Stimulated activated CD4-positive, alpha-beta T cell treated with anti-CD3 and anti-CD28 coated beads, TNF-alpha, amount 100 ng/mL, for 48 hours (primary cell): ENCODE measurements around the gene RALGAPA1.
A peak's percentile ranks its signal among the peaks of the same experiment; 100 is the strongest.
"Not testable (repeated sequence)": the region's sequence is repeated elsewhere in the genome, so short reads cannot be mapped to it uniquely, and the experiment has no call there.

Experiments
- DNase-seq, 3 donors: peaks; one replicate each; pipeline ENCODE4 v3.0.0-alpha.2; 2020; ENCODE audit warnings: low read depth in 3 of 3

RALGAPA1 gene

DNA sequence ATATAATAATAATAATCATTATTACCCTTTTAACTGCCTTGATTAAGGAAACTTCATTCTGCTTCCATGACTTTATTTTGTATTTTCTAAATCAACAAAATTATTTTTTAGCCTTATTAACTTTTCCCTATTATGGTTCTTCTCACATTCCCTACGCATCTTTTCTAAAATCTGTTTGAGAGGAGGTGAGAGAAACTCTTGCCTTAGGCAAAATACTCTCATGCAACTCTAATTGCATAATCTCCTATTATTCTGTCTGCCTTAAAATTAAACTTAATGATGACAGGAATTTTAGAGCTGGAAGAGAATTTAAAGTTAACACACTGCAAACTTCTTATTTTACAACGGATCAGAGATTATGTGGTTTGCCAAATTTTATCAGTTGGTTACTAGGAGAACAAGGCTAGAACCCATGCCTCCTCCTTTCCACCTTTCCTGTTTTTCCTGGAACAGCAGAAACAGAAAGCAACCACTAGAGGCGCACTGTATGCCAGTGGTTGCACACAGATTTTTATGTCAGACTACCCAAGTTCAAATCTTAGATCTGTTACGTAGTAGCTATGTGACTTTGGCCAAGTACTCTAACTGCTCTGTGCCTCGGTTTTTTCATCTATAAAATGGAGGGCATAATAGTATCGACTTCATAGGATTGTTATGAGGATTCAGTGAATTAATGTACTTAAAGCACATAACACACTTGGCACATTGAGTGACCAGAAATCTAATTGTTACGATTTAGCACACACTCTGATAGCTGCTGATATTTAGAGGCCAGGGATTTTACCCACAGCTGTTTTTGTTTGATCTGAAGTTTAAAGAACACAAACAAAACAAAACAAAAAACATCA lies 12.7 kb upstream of the RALGAPA1 start:
- no peak for DNase-seq

DNA sequence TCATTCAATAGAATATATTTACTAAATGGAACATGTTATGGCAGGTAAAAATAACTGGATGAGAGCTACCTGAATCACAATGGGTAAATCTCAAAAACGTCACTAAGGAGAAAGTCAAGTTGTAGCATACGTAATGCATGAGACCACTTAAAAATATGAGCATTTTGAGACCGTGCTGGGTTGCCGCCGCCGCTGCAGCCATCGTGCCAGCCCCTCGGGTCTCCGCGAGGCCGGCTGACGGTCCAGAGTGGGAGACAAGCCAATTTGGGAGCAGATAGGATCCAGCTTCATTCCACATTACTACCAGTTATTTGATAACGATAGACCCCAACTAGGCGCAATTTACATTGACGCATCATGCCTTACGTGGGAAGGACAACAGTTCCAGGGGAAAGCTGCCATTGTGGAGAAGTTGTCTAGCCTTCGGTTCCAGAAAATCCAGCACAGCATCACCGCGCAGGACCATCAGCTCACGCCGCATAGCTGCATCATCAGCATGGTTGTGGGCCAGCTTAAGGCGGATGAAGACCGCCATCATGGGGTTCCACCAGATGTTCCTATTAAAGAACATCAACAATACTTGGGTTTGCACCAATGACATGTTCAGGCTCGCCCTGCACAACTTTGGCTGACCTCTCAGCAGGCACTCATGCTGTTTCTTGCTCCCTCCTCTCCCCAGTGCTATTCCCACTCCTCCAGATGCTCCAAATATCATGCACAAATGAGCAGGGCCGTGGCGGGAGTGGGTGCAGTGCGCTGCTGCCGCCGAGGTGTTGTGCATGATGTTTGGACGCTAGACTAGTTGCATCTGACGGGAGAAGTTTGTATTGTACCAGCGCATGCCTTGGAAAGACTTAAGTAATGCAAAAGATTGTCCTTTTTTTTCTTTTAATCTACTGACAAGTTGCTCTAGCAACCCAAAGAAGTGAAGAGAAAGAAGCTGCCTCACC lies 10.8 kb upstream of the RALGAPA1 start:
- no peak for DNase-seq

DNA sequence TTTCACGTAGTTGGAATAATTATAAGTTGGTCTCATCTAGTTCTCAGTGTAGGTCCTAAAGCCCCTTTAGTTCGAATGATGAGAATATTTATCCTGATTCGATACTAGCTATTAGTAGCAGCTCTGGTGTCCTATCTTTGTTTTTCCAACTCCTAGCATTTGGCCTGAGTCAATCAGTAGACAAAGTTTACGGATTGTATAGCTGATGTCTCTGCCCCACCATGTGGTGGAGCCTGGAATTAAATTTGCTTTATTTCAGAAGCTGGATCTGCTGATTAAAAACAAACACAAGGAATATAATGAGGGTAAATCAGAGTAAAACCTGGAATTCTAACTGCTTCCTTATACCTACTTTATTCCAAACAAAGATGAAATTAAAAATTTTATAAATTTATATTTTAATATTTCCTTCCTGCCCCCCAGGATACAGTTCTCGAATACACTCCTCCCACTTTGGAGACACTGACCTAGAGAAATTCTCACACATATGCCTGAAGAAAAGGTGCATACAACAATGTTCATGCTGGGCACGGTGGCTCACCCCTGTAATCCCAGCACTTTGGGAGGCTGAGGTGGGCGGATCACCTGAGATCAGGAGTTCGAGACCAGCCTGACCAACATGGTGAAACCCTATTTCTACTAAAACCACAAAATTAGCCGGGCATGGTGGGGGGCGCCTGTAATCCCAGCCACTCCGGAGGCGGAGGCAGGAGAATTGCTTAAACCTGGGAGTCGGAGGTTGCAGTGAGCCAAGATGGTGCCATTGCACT lies 9.4 kb upstream of the RALGAPA1 start:
- DNase-seq, result peak in 1 of 3 donors; percentile 6

DNA sequence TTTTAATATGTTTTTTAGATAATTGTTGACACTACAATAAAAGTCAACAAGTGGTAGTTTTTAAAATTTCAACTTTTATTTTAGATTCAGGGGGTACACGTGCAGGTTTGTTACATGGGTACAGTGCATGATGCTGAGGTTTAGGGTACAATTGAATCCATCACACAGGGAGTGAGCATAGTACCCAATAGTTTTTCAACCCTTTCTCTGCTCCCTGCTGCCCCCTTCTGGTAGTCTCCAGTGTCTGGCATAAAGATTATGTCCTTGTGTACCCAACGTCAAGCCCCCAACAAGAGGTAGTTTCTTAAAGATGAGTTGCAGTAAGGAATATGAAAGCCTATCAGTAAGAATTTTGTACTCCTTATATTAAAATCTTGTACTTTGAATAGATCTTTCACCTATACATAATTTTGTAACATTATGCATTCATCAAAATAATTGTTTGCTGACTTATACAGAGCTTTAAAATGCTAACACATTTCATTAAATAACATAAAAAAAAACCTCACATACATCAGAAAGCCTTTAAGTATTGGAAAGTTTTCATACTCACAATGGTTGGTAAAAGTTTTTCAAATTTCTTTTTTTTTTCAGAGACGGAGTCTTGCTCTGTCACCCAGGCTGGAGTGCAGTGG lies 5.4 kb upstream of the RALGAPA1 start:
- peak; percentile 62 to 86 (median 75) for DNase-seq

GRCh38 chr14:35810963-35811362 lies 1.9 kb upstream of the RALGAPA1 start:
- no peak for DNase-seq

DNA sequence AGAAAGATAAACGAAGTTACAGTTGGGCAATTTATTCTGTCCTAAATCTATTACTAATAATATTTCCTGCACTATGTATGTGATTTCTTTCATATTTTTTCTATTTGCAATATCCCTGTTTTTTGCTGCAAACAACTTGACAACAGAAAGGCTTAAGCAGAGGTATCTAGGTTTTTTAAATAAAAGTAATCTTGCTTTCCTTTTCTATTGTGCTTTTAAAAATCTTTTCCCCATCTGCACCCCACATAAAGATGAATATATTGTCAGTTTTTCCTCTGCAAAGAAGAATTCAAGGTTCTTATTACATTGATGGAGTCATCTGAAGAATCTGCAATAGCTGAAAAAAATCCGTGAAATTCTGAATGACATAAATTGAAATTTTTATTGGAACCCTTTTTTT lies 502 bp upstream of the RALGAPA1 start:
- no peak for DNase-seq

DNA sequence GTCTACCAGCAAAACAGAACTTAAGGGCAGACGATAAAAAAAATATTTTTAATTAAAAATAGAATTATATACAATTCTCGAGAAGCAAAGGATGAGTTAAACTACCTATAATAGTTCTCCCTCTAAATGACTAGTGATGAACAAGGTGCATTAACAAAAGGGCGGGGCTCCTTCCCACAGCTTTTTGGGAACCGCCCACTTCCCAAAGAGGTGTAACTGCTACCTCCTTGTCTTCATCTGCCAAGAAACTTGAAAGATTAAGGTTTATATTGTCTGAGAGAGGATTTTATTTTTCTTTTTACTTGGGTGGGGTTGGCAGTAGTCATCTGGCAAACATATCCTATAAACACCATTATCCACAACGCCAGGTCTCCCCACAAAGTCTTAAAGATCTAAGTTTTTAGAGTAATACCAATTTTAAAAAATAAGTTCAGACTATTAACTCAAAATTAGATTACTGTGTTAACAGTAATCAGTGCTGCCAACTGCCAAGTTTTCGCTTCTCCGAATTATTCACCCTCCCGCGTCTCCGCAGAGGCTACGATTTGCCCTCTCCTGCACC lies 938 bp downstream of the RALGAPA1 start:
- no peak for DNase-seq

DNA sequence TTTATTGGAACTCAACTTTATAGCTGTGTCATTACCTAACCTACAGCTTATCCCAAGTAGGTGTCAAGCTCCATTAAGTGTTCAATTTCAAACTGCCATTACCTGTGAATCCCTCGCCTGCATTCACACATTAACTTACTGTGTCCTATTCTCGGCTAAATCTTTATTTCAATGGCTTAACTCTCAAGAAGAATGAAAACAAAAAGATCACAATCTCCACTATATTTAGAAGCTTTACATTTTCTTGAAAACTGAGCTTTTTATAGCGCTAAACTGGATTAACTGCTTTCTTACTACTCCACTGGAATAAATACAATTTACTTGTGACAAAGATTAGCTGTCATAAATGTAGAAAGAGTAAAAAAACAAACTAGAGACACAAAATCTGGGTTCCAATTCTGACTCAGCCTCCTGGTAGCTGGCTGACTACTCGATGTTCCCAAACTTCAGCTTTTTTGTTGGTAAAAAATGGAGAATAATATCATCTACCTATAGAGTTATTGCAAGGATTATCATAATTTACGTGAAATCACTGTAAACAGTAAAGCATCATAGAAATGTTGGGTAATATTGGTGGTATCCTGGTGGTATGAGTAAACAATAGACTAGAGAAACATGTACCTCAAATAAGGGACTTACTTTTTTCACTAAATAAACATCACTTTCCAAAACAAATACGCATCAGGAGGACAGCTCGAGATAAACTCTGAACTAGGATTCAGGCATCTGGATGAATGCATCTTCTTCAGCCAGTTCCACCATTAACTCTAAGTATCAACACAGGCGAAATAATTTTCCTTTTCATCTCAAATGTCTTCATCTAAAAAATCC lies 1.7 kb downstream of the RALGAPA1 start:
- DNase-seq, result no peak

DNA sequence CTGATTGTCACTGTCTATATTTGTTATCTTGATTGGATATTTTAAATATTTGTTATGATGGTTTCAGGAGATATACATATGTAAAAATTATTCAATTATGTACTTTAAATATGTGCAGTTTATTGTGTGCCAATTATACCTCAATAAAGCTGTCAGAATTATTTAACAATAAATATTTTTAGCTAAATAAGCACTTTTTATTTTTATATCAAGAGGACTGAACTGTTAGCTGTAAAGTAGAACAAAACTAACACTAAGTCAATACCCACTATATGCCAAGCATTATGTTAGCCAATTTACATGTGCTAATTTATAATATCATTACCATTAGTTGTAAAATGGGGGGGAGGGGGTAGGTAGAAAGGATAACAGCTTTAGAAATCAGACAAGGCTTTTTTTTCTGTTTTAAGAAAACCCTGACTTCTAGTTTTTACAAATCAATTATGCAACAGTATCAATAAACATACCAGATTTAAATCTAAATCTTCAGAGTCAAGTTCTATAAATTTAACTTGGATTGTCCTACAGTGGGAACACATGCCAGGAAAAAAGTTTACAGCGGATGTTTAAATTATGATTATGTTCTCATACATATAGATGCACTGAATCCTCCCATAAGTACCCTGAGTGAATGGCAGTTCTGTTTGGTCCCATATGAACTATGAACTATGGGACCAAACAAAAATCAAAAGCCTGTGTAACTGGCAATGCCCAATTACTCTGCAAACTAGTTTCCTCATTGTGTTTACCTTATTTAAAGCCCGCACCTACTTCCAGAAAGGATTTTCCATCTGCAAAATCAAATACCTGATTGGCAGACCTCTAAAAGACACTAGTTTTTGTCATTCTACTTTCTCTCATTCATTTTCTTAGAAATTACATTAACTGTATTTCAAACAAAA lies 2.8 kb downstream of the RALGAPA1 start:
- no peak for DNase-seq

DNA sequence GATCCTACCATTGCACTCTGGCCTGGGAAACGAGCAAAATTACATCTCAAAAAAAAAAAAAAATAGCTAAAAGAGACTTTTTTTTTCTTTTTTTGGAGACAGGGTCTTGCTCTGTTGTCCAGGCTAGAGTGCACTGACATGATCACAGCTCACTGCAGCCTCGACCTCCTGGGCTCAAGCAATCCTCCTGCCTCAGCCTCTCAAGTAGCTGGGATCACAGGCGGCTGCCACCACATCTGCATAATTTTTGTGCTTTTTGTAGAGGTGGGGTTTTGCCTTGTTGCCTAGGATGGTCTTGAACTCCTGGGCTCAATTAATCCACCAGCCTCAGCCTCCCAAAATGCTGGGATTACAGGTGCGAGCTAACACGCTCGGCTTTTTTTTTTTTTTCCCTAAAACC lies 11.3 kb downstream of the RALGAPA1 start:
- no peak for DNase-seq

GRCh38 chr14:35789651-35790050 lies 19.4 kb downstream of the RALGAPA1 start:
- peak in 1 of 3 donors; percentile 10 for DNase-seq

DNA sequence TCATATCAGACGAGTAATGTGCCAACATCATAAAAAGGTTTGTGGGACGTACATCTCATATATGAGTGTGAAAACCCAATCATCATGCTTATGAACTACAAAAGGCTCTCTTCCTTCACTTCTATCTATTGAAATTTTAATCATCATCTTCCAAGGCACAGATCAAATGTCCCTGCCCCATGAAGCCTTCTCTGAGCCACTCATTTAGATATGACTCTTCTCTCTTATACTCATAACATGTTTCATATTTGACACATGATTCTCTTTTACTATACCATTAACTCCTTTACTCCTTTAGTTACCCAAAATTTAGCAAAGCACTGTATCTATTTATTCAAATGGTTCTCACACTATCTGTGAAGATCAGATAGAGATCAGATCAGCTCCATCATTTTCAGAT lies 22.2 kb downstream of the RALGAPA1 start:
- no peak for DNase-seq

DNA sequence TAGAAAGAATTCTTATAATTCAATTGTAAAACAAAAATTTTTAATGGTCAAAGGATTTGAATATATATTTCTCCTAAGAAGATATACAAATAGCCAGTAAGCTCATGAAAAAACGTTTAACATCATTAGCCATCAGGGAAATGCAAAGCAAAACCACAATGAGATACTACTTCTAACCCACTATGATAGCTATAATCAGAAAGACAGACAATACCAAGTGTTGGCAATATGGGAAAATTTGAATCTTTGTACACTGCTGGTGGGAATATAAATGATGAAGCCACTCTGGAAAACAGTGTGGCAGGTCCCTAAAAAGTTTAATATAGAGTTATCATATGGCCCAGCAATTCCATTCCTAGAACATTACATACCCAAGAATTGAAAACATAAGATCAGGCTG lies 25.4 kb downstream of the RALGAPA1 start:
- DNase-seq, result no peak

DNA sequence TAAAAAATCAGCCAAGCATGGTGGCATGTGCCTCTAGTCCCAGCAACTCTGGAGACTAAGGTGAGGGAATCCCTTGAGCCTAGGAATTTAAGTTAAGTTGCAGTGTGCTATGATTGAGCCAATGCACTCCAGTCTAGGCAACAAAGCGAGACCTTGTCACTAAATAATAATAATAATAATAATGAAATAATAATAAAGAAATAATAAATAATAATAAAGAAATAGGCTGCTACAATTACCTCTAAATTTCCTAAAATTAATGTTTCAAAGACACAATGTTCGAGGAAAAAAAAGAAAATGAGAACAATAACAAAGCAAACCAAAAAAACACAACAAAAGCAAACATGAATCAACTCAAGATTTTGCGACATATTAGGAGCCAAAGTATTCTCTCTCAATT lies 29.7 kb downstream of the RALGAPA1 start:
- DNase-seq, result no peak

DNA sequence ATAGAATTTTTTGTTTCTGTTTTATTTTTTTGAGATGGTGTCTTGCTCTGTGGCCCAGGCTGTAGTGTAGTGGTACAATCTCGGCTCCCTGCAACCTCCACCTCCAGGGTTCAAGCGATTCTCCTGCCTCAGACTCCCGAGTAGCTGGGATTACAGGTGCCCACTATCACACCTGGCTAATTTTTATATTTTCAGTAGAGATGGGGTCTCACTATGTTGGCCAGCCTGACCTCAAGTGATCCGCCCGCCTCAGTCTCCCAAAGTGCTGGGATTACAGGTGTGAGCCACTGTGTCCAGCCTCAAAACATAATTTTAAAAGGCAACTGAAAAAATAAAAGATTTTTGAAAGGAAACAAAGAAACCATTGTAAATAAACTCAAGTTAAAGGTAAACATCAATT lies 31.5 kb downstream of the RALGAPA1 start:
- not testable (repeated sequence) for DNase-seq

- DNase-seq, result no peak
These were observed 32.3 kb downstream of the RALGAPA1 start for GRCh38 chr14:35776823-35777222.

GRCh38 chr14:35776085-35776484 lies 33.0 kb downstream of the RALGAPA1 start:
- DNase-seq, result not testable (repeated sequence)

DNA sequence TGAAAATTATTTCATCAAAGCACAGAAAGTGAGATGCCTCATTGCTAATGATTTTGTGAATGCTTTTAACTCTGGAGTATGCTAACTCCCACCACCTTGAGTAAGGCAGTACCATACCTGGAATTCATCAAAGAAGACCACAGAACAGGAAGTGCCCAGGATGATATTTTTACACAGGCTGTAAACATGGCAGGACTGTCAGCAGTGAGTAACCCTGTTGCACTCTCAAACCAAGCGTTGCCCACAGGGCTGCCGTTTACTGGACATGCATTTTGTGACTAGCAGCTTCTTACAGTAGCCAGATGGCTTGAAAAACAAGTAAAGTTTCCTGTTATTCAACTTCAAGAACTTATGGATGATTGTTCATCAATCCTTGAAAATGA lies 42.4 kb downstream of the RALGAPA1 start:
- no peak for DNase-seq

GRCh38 chr14:35766036-35766699 lies 42.9 kb downstream of the RALGAPA1 start:
- no peak for DNase-seq
